IMR-90 (cell line): ENCODE results near the gene VSX2. TPM values are rescaled to one million over a fixed set of nuclear protein-coding genes. Genes with fewer than 3 reads are reported as not detected.

Source experiments
- ATAC-seq: fragments of 200-7000 bp; cut with Tn5 transposase; 2 replicates; pipeline ENCODE4 v1.9.1; 2020; ENCODE audit warnings: low read depth, mild to moderate bottlenecking, moderate library complexity
- BruUV-seq: library from RNA; stranded (reverse); fragments of 400-500 nt; replicated peaks from 2 replicates; lab custom pipeline; 2021; lab: Mats Ljungman, UMichigan
- CTCF ChIA-PET: fragments of 300-600 bp; formaldehyde crosslinking; extraction: SDS; loops from one replicate; lab custom pipeline; 2021; ENCODE audit warnings: antibody characterized with exemption; lab: Yijun Ruan, JAX
- POLR2A ChIA-PET: fragments of 300-600 bp; sonication (Branson Sonifier 250); formaldehyde crosslinking; loops from one replicate; lab custom pipeline; 2022; ENCODE audit warnings: antibody characterized with exemption; ENCODE audit not compliant: unreplicated experiment; lab: Charles Lee
- DNase-seq: peaks from one replicate; pipeline ENCODE4 v3.0.0; 2013
- H2AFZ ChIP-seq: replicated peaks from 2 replicates; pipeline ENCODE3; 2013; ENCODE audit warnings: low read length, mild to moderate bottlenecking; ENCODE audit not compliant: poor library complexity
- H2AK5ac ChIP-seq: 2 replicates; pipeline ENCODE4 v1.6.1; 2013; ENCODE audit warnings: low read depth, low read length, inconsistent platforms
- H2AK9ac ChIP-seq: replicated peaks from 2 replicates; pipeline ENCODE3; 2013; ENCODE audit warnings: mild to moderate bottlenecking, low read depth, low read length, moderate library complexity; ENCODE audit not compliant: poor library complexity
- H2BK120ac ChIP-seq: 2 replicates; pipeline ENCODE4 v1.6.1; 2013; ENCODE audit warnings: low read depth, low read length, inconsistent platforms
- H2BK15ac ChIP-seq: 3 replicates; pipeline ENCODE4 v1.6.1; 2013; ENCODE audit warnings: low read depth, low read length, inconsistent platforms
- H2BK20ac ChIP-seq: 2 replicates; pipeline ENCODE4 v1.6.1; 2013; ENCODE audit warnings: low read depth, mild to moderate bottlenecking, inconsistent platforms, low read length, moderate library complexity
- H2BK5ac ChIP-seq: 2 replicates; pipeline ENCODE4 v1.6.1; 2013; ENCODE audit warnings: mild to moderate bottlenecking, low read depth, low read length, inconsistent platforms; ENCODE audit not compliant: poor library complexity, severe bottlenecking
- H3K14ac ChIP-seq: replicated peaks from 2 replicates; pipeline ENCODE4 v1.6.1; 2013; ENCODE audit warnings: low read depth, low read length, inconsistent platforms
- H3K18ac ChIP-seq: 2 replicates; pipeline ENCODE4 v1.6.1; 2013; ENCODE audit warnings: low read depth, low read length, control low read depth
- H3K23ac ChIP-seq: 2 replicates; pipeline ENCODE4 v1.6.1; 2013; ENCODE audit warnings: low read depth, low read length, inconsistent platforms
- H3K27ac ChIP-seq: 2 replicates; pipeline ENCODE4 v1.5.1; 2013; ENCODE audit warnings: mild to moderate bottlenecking, control low read depth, low read length; ENCODE audit not compliant: insufficient read depth
- H3K27me3 ChIP-seq: 2 replicates; pipeline ENCODE4 v1.6.1; 2013; ENCODE audit warnings: low read length; ENCODE audit not compliant: control insufficient read depth, insufficient read depth
- H3K36me3 ChIP-seq: 2 replicates; pipeline ENCODE4 v1.6.1; 2013; ENCODE audit warnings: low read length, mixed read lengths; ENCODE audit not compliant: control insufficient read depth, insufficient read depth
- H3K4ac ChIP-seq: 2 replicates; pipeline ENCODE4 v1.6.1; 2013; ENCODE audit warnings: low read depth, low read length, inconsistent platforms
- H3K4me1 ChIP-seq: 2 replicates; pipeline ENCODE4 v1.6.1; 2013; ENCODE audit warnings: low read length, mixed read lengths; ENCODE audit not compliant: control insufficient read depth, insufficient read depth
- H3K4me2 ChIP-seq: 2 replicates; pipeline ENCODE4 v1.6.1; 2013; ENCODE audit warnings: low read depth, mild to moderate bottlenecking, control low read depth, low read length, moderate library complexity
- H3K4me3 ChIP-seq: 2 replicates; pipeline ENCODE4 v1.5.1; 2013; ENCODE audit warnings: low read depth, mild to moderate bottlenecking, control low read depth, low read length, moderate library complexity; ENCODE audit not compliant: insufficient read depth
- H3K56ac ChIP-seq: 2 replicates; pipeline ENCODE4 v1.6.1; 2013; ENCODE audit warnings: low read length, inconsistent platforms; ENCODE audit not compliant: insufficient read depth; ENCODE audit errors: extremely low read depth
- H3K79me1 ChIP-seq, 2 experiments: 2 replicates each; pipeline ENCODE4 v1.6.1; 2013; ENCODE audit warnings: low read length in 2 of 2, inconsistent platforms in 1 of 2, low read depth in 1 of 2
- H3K9ac ChIP-seq: 2 replicates; pipeline ENCODE4 v1.6.1; 2013; ENCODE audit warnings: low read depth, low read length, control low read depth
- H3K9me1 ChIP-seq: 2 replicates; pipeline ENCODE4 v1.6.1; 2013; ENCODE audit warnings: low read length, inconsistent platforms; ENCODE audit not compliant: insufficient read depth
- H3K9me3 ChIP-seq: 2 replicates; pipeline ENCODE4 v1.6.1; 2013; ENCODE audit warnings: low read length; ENCODE audit not compliant: control insufficient read depth, insufficient read depth
- H4K20me1 ChIP-seq: 2 replicates; pipeline ENCODE4 v1.6.1; 2013; ENCODE audit warnings: low read length, inconsistent platforms; ENCODE audit not compliant: insufficient read depth
- H4K5ac ChIP-seq: 2 replicates; pipeline ENCODE4 v1.6.1; 2013; ENCODE audit warnings: mild to moderate bottlenecking, low read depth, low read length, control low read depth
- H4K8ac ChIP-seq, 2 experiments: 2 replicates each; pipeline ENCODE4 v1.6.1; 2013; ENCODE audit warnings: low read depth in 2 of 2, low read length in 2 of 2, control low read depth in 1 of 2, inconsistent platforms in 1 of 2
- H4K91ac ChIP-seq: 2 replicates; pipeline ENCODE4 v1.6.1; 2013; ENCODE audit warnings: low read depth, low read length, inconsistent platforms; ENCODE audit not compliant: insufficient read depth
- CHD1 ChIP-seq: IDR thresholded peaks from 2 replicates; pipeline ENCODE4 v1.6.1; 2012; ENCODE audit warnings: low read depth, low read length, improper control_type of control experiment
- MAFK ChIP-seq: IDR thresholded peaks from 2 replicates; pipeline ENCODE4 v1.6.1; 2012; ENCODE audit warnings: low read depth, low read length, improper control_type of control experiment
- MAZ ChIP-seq: IDR thresholded peaks from 2 replicates; pipeline ENCODE4 v1.6.1; 2012; ENCODE audit warnings: low read depth, mild to moderate bottlenecking, low read length, improper control_type of control experiment, moderate library complexity, borderline replicate concordance
- MXI1 ChIP-seq: IDR thresholded peaks from 2 replicates; pipeline ENCODE4 v1.6.1; 2012; ENCODE audit warnings: low read depth, mild to moderate bottlenecking, low read length, moderate library complexity, borderline replicate concordance
- RAD21 ChIP-seq: IDR thresholded peaks from 2 replicates; pipeline ENCODE4 v1.6.1; 2012; ENCODE audit warnings: low read length, improper control_type of control experiment
- WGBS, 2 experiments: methylation state at CpG; one replicate each; pipeline versions ENCODE4 v1.1.5 to v1.1.7; 2013; ENCODE audit warnings: missing lambda C conversion rate in 2 of 2; ENCODE audit not compliant: insufficient read length in 1 of 2; ENCODE audit errors: extremely low coverage in 2 of 2; 5-methylcytosine and 5-hydroxymethylcytosine counted together
- dilution Hi-C: fragments of 300-500 bp; cut with HindIII; formaldehyde crosslinking; loops from one replicate; pipeline ENCODE4 v1.14.3; 2018; ENCODE audit warnings: low sequenced_read_pairs; ENCODE audit not compliant: unreplicated experiment
- in situ Hi-C: fragments of 300-500 bp; cut with MboI; formaldehyde crosslinking; loops from 3 replicates; pipeline ENCODE4 v1.14.3; 2019; ENCODE audit warnings: low sequenced_read_pairs, inconsistent platforms, mixed read lengths
- intact Hi-C: fragments of 100-400 bp; cut with micrococcal nuclease; formaldehyde crosslinking; loops from 2 replicates; pipeline ENCODE4 v1.10.0; 2022
- polyA plus RNA-seq, 3 experiments: library from polyadenylated mRNA; depleted of rRNA; stranded (reverse); fragments of >200 nt; gene quantifications; 2 replicates each; pipeline ENCODE4 v1.2.3, GENCODE V29; 2012; ENCODE audit warnings: low replicate concordance in 1 of 3
- total RNA-seq: library from RNA; depleted of rRNA; stranded (reverse); fragments of >200 nt; gene quantifications from 2 replicates; pipeline ENCODE4 v1.2.3, GENCODE V29; 2012

The VSX2 gene
- total and polyA plus RNA-seq, 2 of the 4 experiments (the other 2 are of a cell fraction) = not detected

DNA sequence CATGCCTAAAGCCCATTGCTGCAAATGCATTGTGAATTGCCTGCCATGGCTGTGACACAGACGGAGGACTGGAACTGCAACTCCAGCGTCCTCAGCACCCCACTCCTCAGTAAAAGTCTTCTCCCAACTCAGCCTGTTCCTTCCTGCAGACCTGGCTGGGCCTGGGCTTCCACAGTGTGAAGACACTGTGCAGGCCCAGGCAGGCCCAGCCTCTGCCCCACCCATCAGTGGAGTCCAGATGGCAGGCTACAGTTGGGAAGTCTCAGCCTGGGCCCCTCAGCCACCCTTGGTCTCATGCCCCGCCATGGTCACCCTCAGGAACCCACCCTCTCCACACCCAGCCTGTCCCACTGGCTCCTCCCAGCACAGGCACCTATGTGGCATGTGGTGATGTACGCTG is 22.0 kb downstream of the VSX2 start:
- WGBS, 2 experiments = 79% methylated on average over 2 of the region's 4 CpGs; no CpG with 5 or more reads in 1 of the 2 experiments
- Histone ChIP-seq H4K91ac (no peak overlapping the region), H2BK15ac (no peak overlapping the region), H2BK120ac (no peak overlapping the region), H3K14ac (no peak overlapping the region), H3K27me3 (peaks cover 48% of the 10 kb centered on the region), H3K9ac (no peak overlapping the region), H3K23ac (no peak overlapping the region), H3K27ac (no peak overlapping the region), H2AK5ac (no peak overlapping the region), H3K56ac (no peak overlapping the region), H2AFZ (peak overlapping the region; percentile 32), H3K4ac (no peak overlapping the region), H2BK20ac (no peak overlapping the region), H3K79me1 (no peaks in the 10 kb centered on the region), H2BK5ac (no peak overlapping the region), H3K9me1 (peaks cover 6% of the 10 kb centered on the region; the same call in 1 of the 2 replicates), H4K5ac (no peak overlapping the region), H3K9me3 (no peaks in the 10 kb centered on the region), H4K20me1 (no peaks in the 10 kb centered on the region), H3K36me3 (no peaks in the 10 kb centered on the region), H3K4me2 (no peak overlapping the region), H3K18ac (no peak overlapping the region), H3K4me3 (no peak overlapping the region), H4K8ac (no peak overlapping the region), H3K4me1 (no peaks in the 10 kb centered on the region), H2AK9ac (peak overlapping the region; percentile 28)
- in situ Hi-C loops (no loop called here), dilution Hi-C loops (no loop called here), intact Hi-C loops (no loop called here)
- BruUV-seq = no TSS peak
- DNase-seq (no peak), ATAC-seq (no peak)
- CTCF ChIA-PET = no interaction called here
- POLR2A ChIA-PET = no interaction called here
- TF ChIP-seq MXI1 (no peak), MAZ (no peak), MAFK (no peak), CHD1 (no peak), RAD21 (no peak)
